Stimulated activated CD8-positive, alpha-beta memory T cell treated with anti-CD3 and anti-CD28 coated beads, Interleukin-2, amount 100 ng/mL, for 1 hour (primary cell): ENCODE data around the gene DCUN1D4.
"Not testable (repeated sequence)": the region's sequence is repeated elsewhere in the genome, so short reads cannot be mapped to it uniquely, and the experiment has no call there.

ENCODE experiments used
- DNase-seq, 2 donors: peaks; one replicate each; pipeline ENCODE4 v3.0.0-alpha.2; 2020; ENCODE audit warnings: low read depth in 2 of 2

DCUN1D4 gene

DNA sequence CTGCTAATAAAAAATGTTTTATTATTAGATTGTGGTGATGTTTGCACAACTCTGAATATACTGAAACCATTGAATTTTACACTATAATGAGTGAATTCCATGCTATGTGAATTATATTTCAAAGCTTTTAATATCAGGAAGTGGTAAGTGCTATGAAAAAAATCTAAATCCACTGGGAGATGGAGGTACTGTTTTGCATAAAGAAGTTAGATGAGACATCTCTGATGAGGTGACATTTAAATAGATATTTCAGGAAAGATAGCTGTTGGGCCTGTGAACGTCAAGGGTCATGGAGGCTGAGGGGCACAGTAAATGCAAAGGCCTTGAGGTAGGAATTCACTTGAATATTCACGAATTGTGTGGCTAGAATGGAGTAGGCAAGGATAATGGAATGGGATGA, 12.3 kb downstream of the DCUN1D4 start:
- DNase-seq = no peak

DNA sequence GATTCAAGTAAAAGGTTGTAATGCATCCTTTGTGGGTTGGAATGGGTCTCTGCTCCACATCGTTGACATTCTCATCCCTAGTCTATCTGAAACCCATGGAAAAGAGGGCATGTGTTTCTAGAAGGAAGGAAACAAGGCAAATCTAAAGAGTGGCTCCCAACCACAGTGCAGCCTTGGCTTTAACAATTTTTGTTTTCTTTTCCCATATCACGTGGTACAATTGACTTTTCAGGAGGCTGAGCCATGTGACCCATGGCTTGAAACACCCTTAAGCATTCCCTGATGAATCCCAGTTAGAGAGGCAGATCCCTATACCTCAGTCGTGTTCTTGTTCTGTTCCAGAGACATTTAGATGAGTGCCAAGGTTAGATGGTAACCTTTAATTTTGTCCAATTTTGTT, 12.8 kb downstream of the DCUN1D4 start:
- no peak for DNase-seq

DNA sequence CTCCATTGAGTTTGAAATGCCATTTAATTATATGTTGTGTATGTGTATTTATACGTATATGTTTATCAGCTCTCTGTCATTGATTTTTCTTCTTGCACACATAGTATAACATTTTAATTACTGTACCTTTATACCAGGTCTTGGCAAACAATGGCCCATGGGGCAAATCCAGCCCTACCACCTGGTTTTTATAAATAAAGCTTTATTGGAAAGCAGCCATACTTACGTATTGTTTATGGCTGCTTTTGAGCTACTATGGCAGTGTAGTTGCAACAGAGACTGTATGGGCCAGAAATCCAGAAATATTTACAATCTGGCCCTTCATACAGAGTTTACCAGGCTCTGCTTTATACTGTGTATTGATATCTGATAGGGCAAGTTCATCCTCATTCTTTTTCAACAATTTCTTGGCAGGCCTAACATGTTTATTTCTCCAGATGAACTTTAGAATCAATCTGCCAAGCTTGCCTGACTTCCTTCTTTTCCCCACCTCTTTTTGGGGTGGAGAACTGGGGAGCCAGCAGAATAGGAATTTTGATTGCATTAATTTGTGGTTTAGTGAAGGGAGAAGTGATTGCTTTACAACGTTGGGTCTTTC, 15.8 kb downstream of the DCUN1D4 start:
- DNase-seq = no peak

DNA sequence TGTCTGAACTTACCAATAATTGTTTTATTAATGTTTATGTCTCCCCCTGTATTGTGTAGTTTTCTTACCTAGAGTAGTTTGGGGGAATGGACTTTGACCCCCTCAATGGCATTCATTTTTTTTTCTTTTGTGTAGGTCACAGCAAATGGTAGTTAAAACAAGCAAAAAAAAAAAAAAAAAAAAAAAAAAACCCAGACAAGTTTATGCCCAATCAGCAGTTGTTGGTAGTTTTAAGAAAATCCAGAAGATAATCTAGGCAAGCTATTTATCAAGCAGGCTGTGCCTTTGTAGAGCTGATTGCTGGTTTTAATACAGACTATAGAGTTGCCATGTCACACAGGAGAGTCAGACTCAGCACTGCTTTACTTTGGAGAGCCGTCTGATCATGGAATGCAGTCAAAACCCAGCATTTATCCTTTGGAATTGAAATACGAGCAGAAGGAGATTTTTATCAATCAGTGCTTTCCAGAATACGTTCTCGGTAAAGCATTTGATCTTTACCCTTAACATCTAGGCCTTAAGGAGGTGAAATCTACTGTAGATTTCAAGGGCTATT, 16.6 kb downstream of the DCUN1D4 start:
- no peak for DNase-seq

DNA sequence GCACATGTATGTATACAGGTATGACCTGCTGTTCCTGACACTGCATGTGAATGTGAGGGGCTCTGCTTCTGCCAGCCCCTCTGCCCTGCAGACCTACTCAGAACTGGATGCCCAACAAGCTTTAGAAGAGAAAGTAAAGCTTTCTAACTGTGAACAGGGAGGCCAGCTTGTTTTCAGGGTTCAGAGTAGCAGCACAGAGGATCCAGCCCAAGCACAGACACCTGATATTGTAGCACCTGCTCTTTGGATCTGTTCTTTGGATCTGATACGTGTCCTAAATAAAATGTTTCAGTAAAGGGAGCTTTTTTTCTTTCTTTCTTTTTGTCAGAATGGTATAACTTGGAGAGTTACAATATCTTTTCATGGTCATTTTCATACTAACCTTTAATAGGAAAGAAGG, 19.2 kb downstream of the DCUN1D4 start:
- DNase-seq = no peak

DNA sequence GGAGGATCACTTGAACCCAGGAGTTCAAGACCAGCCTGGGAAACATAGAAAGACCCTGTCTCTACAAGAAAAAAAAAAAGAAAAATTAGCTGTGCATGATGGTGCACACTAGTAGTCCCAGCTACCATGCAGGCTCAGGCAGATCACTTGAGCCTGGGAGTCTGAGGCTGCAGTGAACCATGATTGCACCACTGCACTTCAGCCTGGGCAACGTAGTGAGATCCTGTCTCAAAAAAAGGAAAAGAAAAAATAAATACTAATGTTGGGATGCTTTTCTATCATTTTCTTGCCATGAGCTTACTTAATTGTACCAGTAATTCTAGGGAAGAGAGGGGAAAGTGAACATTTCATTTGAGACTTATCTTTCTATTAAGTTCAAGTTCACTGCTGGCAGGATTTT, 19.8 kb downstream of the DCUN1D4 start:
- no peak for DNase-seq

DNA sequence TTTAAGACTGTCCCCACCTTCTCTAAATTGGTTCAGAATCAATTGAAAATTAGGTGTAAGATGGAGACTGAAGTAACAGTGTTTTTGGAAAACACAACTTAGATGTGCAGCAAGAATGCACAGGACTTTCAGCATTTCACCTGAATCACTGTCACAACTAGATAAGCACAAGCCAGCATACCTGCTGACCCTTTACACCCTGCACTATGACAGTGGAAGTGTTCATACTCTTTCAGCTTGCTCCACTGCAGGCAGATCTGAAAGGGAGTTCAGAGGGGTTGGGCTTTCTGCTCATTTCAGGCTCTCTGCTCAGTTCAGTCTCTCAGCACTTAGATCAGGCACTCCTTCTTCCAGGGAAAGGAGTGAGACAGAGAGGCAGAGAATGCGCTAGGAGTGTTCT, 22.8 kb downstream of the DCUN1D4 start:
- no peak for DNase-seq

DNA sequence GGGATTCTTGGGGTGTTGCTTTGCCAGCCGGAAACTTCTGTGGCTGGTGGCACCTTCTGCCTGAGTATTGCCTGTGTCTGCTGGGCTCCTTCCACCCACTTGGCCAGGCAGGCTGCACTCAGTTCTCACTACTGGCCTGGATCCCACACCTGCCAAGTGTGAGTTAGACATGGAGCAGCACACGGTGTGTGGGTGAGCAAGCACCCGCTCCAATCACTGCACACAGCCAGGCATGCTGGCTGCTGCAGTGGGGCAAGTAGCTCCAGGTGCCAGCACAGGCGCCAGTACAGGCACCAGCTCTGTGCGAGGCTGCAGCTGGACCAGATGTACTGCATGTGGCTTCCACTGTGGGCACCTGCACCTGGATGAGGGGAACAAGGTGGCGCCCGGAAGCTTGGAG, 23.9 kb downstream of the DCUN1D4 start:
- DNase-seq = no peak

DNA sequence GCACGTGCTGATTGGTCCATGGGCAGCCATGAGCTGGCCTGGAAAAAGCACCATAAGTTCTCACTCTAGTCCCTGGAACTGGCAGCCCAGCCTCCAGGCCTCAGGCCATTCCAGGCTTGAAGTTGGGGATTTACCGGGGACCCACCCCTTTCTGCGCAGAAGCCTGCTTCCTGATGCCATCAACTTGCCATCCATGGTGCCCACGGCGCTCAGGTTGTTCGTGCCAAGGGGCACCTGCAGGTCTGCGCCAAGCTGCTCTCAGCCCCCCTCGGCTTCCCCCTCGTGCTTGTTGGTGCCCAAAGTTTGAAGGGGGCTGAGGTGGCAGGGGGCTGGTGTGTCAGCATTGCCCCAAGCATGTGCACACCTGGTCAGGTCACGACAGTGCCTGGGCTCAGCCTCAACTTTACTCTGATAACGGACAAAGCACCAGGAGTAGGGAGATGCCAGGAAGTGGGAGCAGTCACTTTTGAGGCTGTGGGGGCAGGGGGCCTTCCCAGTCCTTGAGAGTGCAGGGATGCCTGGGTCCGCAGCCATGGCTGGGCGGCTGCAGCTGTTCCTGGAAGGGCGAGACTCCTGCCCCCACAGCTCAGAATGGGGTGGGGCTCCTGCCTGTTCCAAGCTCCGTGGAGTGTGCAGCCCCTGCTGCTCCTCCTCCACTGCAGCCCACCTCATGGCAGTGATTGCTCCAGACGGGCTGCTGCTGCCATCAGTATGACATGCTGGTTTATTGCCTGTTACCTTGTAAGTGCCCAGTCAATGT, 24.9 kb downstream of the DCUN1D4 start:
- no peak for DNase-seq

DNA sequence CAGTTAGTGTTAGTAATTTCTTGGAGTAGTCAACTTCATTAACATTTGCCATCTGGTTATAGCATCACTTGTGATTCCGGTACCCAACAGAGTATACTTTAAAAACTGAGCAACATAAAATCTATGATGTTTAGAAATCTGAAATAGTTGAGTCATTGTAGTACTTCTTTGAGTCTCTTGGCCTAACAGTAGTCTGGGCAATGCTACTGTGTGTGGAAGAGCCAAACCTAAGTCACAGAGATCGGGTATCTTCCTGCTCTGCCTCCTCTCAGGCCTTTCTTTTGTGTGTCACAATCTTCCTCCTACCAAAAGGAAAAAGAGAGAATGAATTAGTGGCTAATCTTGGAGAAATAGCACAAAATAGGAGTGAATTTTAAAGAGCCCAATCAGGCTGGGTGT, 25.5 kb downstream of the DCUN1D4 start:
- DNase-seq = no peak

DNA sequence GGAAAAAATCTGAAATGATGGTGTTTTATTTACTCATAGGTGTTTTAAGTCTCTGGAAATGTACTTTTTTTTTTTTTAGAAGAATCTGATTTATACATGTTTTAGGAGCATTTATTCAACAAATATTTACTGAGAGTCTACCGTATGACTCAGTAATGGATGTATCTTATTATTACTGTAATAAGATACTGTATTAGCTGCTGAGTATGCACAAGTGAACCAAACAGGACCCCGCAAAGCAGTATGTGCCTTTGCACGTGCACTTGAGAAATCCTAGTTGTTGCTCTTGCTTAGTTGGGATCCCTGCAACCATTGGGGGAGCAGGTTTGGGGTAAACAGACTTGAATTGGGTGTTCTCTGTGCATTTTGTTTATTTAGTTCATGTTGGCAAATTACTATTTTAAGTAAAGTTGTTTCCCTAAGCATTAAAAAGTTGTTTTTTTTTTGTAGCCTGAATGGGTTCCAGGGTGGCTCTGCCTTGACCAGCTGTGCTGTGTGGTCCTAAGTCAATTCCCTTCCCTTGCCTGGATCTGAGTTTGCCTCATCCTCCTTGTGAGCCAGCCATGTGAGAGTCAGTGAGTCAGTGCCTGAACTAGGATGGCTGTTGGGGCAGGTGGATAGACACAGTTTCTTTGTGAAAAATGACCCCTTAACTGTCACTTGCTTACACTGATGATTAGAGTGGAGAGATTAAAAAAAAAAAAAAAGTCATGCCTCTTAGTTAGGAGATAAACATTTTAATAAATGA, 27.7 kb downstream of the DCUN1D4 start:
- no peak for DNase-seq

DNA sequence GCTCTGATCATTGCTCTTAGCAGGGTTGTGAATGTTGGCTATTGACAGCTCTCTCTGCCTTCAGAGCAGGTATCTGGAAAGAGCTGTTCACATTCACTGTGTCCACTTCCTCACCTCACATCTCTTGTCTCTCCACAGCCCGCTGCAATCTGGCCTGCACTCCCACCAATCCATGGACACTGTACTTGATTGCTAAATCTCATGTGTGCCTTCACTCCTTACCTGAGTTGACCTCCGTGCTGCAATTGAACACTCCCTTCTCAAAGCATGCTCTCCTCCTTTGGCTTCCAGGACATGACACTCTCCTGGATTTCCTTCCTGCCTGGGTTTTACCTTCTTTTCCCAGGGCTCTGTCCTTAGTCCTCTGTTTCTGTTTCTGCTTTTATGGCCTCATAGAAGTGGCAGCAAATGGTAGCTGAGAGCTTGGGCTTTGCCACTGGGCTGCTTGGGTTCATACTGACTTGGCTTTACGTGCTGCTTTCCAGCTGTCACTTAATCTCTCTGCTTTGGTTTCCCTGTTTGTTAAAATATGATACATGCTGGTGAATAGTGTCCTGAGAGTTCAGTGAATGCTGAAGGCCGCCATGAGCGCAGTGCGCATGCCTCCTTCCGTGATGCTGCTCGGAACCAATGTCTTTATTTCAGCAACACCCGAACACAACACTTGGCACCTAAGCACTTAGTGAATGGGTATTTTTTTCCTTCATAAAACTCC, 29.5 kb downstream of the DCUN1D4 start:
- DNase-seq = no peak

DNA sequence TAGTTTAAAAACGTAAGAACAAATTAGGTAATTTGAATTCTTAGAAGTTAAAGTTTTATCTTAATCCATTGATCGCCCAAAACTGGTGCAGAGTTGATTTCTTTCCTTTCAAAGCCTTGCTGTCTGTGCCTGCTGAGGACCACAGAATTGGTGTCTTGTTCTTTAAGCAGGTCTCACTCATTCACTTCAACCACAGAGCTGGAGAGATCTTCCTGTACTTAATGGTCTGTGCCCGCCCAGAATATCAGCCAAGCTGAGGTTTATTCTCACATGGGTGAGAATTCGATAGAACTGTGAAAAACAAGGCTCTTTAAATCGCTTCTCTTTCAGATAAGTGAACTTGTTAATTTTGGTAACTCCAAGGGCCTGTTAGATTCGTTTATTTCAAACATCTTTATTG, 31.6 kb downstream of the DCUN1D4 start:
- DNase-seq = no peak

DNA sequence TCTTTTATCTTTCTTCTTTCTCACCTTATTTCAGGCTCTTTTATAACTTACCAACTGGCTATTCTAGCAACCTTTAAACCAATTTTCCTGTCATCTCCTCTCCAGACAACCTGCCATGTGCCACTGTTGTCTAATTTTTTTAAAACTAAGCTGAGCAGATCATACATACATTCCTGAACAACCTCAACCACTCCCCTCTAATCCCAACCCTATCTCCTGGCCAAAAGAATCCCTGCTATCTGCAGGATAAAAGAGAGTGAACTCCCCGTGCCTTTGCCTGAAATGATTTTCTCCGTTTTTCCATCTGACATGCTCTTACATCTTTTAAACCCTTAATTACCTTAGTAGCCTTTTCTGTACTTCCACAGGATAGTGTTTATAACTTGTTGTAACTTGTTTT, 35.5 kb downstream of the DCUN1D4 start:
- no peak for DNase-seq

DNA sequence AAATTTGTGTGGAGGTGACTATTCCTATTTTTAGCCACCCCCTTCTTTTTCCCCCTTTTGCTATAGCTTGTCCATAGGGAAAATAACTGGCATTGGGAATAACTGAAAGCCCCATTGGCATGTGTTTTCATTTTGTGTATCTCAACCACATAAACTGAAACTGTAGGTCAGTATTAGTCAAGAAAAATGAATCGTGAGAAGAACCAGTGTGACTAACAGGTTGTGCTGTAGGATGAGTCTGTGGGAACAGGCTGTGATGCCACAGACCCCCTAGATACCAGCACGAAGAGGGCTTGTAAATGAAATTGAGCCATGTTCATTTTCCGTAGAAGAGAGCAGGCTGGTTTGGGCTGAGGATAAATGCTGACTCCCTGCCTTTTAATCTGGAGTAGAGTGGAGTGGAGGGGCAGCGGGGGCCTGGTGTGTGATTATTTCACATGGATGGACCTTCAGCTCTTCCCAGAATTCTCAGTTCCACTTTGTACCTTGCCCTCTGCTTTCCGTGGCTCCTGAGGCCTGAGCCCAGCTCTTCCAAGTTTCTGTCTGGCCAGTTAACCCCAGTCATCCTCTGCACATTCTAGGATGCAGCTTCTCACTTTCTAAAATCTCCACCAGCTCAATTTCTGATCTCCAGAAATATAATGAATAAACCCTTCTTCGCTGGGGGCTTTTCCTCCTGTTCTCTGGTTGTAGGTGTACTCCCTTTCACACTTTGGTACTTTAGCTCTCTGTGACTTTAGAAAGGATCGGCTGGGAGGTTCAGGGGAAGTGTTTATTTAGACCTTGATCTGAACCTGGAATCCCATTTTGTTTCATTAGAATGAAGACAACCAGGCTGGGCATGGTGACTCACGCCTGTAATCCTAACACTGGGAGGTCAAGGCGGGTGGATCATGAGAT, 37.3 kb downstream of the DCUN1D4 start:
- no peak for DNase-seq

DNA sequence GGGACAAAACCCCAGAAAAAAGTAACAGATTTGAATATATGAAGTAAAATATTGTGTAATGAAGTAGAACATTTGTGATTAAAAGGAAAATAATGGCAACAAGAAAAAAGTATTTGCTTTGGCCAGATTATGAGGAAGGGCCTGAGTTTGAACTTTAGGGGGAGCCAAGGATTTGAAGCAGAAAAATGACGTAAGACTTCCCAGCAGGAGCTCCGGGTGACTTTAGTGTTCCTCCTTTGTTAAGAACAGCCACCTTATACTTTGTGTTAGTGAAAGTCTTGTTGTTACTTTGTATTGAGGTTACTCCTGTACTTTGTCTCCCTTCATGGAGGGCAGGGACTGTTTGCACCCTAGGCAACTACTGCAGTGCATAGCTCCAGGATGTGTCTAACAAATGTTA, 41.1 kb downstream of the DCUN1D4 start:
- DNase-seq = no peak

DNA sequence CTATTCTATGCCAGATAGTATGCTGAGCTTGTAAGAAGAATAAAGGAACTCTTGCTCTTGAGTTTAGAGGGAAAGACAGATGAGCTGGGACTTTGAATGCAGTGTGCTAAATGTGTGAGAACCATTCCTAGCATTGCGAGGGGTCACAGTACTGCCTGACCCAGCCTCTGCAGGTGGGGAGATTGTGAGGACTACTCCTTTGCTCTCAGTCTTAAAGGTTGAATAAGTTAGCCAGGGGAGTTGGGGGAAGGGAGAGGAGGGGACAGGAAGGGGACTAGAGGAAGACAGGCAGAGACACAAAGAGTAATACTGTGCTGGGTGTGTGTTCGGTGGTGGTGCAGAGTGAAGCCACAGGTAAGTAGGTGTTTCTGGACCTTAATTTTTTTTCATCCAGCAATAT, 41.7 kb downstream of the DCUN1D4 start:
- DNase-seq = no peak

DNA sequence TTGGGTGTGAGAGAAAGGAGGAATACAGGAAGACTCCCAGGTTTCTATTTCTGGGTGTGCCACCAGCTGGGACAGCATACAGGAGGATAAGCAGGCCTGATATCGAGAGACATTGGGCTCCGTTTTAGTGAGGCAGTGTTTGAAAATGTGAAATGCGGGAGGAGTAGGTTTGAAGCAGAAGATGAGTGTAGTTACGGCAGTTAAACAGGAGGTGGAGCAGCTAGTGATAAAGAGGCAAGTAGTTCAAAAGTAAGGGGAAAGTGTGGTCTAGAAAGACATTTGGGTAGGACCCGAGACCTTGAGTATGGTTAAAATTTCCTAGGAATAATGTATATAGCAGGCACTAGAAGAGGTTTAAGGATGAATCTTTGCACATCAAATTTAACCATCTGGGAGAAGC, 42.4 kb downstream of the DCUN1D4 start:
- DNase-seq = no peak

DNA sequence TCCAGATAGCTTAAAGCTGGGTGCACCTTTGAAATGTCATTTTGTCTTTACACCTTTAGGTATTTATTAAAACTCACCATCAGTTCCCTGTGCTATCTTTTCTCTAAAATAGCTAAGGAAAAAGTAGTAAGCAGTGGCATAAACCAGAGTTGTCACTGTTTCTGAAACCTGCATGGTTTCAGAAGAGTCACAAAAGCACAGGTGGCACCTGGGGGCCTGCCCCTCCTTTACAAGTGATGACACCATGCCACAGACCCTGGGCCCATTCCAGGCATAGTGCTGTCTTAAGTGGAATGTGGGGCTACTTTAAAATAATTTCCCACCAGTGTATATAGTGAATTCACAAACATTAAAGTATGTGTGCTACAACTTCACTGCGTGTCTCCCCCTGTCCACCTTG, 47.8 kb downstream of the DCUN1D4 start:
- no peak for DNase-seq

DNA sequence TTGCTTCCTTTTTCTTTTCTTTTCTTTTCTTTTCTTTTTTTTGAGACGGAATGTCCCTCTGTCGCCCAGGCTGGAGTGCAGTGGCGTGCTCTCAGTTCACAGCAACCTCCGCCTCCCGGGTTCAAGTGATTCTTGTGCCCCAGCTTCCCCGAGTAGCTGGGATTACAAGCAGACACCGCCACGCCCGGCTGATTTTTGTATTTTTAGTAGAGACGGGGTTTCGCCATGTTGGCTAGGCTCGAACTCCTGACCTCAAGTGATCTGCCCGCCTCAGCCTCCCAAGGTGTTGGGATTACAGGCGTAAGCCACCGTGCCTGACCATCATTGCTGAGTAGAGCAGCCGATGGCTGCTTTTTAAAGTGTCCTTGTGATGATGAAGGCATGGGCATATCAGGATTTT, 50.4 kb downstream of the DCUN1D4 start:
- DNase-seq = not testable (repeated sequence)

DNA sequence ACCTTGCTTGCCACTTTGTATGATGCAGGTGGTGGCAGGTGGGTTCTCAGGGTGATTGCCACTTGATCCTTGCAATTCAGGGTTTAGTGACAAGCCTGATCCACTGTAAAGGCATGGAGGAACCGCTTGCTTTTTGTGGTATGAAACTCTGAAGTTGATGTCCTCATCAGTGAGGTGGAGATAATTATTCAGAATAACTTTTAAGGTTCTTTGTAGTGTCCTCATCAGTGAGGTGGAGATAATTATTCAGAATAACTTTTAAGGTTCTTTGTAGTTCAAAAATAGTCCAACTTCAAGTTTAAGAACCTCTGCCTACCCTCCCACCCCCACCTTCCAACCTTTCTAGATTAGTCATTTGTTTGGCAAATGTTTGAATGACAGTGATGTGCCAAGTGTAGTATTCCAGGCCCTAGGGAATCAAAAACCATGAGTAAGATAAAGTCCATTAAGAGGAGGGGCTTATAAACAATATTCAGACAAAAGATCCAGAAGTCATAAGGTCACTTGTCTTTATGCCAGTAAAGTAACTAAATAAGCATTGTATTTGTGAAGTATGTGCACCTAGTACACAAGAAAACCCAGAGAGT, 51.2 kb downstream of the DCUN1D4 start:
- DNase-seq = no peak
